ENCODE measurements around the gene CCDC14. TPM values are rescaled to one million over a fixed set of nuclear protein-coding genes. Genes with fewer than 3 reads are reported as not detected.

Gene CCDC14
- total RNA-seq, 2 donors from 2014 or later = 69.5 to 70.1 TPM

GRCh38 chr3:123878807-123879206 lies 82.2 kb downstream of the CCDC14 start:
- DNase-seq = no peak
- Histone ChIP-seq H3K9ac (ENCODE audit: low read depth in 2 of 2, low read length in 2 of 2) (no peak overlapping the region), H3K27me3 (no peaks in the 10 kb centered on the region), H3K9me3 (no peaks in the 10 kb centered on the region), H3K4me1 (peaks cover 4% of the 10 kb centered on the region), H3K36me3 (no peaks in the 10 kb centered on the region), H3K27ac (no peak overlapping the region), H3K4me3 (no peak overlapping the region)
- intact Hi-C loops (cut with DNase I) = no loop called here
- no peak for TF ChIP-seq CTCF (IDR thresholded peaks at IDR 0.05)

- no peak for TF ChIP-seq CTCF (IDR thresholded peaks at IDR 0.05)
- intact Hi-C loops (cut with DNase I) = no loop called here
Observed at GRCh38 chr3:123877965-123878364, 83.1 kb downstream of the CCDC14 start.

GRCh38 chr3:123877466-123877865 lies 83.6 kb downstream of the CCDC14 start:
- TF ChIP-seq CTCF (IDR thresholded peaks at IDR 0.05) = no peak
- Histone ChIP-seq H3K9me3 (no peaks in the 10 kb centered on the region), H3K9ac (ENCODE audit: low read depth in 2 of 2, low read length in 2 of 2) (no peak overlapping the region), H3K27me3 (no peaks in the 10 kb centered on the region), H3K4me3 (no peak overlapping the region), H3K27ac (no peak overlapping the region), H3K4me1 (no peaks in the 10 kb centered on the region), H3K36me3 (no peaks in the 10 kb centered on the region)
- DNase-seq = no peak
- intact Hi-C loops (cut with DNase I) = no loop called here

More at GRCh38 chr3:123877965-123878364, 83.1 kb downstream of the CCDC14 start:
- H3K4me1 ChIP-seq = peaks cover under 1% of the 10 kb centered on the region
- H3K27ac ChIP-seq = no peak overlapping the region
- DNase-seq = no peak
- H3K36me3 ChIP-seq = no peaks in the 10 kb centered on the region
- no peaks in the 10 kb centered on the region for H3K27me3 ChIP-seq
- H3K4me3 ChIP-seq = no peak overlapping the region
- no peaks in the 10 kb centered on the region for H3K9me3 ChIP-seq
- H3K9ac ChIP-seq (ENCODE audit: low read depth in 2 of 2, low read length in 2 of 2) = no peak overlapping the region

- H3K9ac ChIP-seq (ENCODE audit: low read depth in 2 of 2, low read length in 2 of 2) = no peak overlapping the region
- H3K4me3 ChIP-seq = no peak overlapping the region
- no peak for TF ChIP-seq CTCF (IDR thresholded peaks at IDR 0.05)
- H3K9me3 ChIP-seq = no peaks in the 10 kb centered on the region
- H3K27me3 ChIP-seq = no peaks in the 10 kb centered on the region
- intact Hi-C loops (cut with DNase I) = no loop called here
- H3K36me3 ChIP-seq = no peaks in the 10 kb centered on the region
- no peak for DNase-seq
- H3K4me1 ChIP-seq = no peaks in the 10 kb centered on the region
- H3K27ac ChIP-seq = no peak overlapping the region
Observed at GRCh38 chr3:123876858-123877257, 84.2 kb downstream of the CCDC14 start.

- H3K27me3 ChIP-seq = no peaks in the 10 kb centered on the region
- no peaks in the 10 kb centered on the region for H3K36me3 ChIP-seq
- H3K4me3 ChIP-seq = no peak overlapping the region
- no peak overlapping the region for H3K27ac ChIP-seq
- H3K9me3 ChIP-seq = no peaks in the 10 kb centered on the region
- H3K9ac ChIP-seq (ENCODE audit: low read depth in 2 of 2, low read length in 2 of 2) = no peak overlapping the region
- TF ChIP-seq CTCF (IDR thresholded peaks at IDR 0.05) = no peak
- H3K4me1 ChIP-seq = no peaks in the 10 kb centered on the region
- intact Hi-C loops (cut with DNase I) = no loop called here
- DNase-seq = no peak
Observed at GRCh38 chr3:123872621-123873020, 88.4 kb downstream of the CCDC14 start.

GRCh38 chr3:123871946-123872345 lies 89.1 kb downstream of the CCDC14 start:
- no peak overlapping the region for H3K27ac ChIP-seq
- intact Hi-C loops (cut with DNase I) = no loop called here
- H3K27me3 ChIP-seq = no peaks in the 10 kb centered on the region
- no peaks in the 10 kb centered on the region for H3K9me3 ChIP-seq
- TF ChIP-seq CTCF (IDR thresholded peaks at IDR 0.05) = no peak
- no peaks in the 10 kb centered on the region for H3K4me1 ChIP-seq
- H3K36me3 ChIP-seq = no peaks in the 10 kb centered on the region
- no peak overlapping the region for H3K9ac ChIP-seq (ENCODE audit: low read depth in 2 of 2, low read length in 2 of 2)
- DNase-seq = no peak
- H3K4me3 ChIP-seq = no peak overlapping the region
